Endothelial cell of umbilical vein (primary cell): ENCODE measurements around the gene TYW3. TPM values are rescaled to one million over a fixed set of nuclear protein-coding genes. Genes with fewer than 3 reads are reported as not detected.

Experiments
- BruUV-seq: library from RNA; stranded (reverse); fragments of 400-500 nt; replicated peaks from 2 replicates; lab custom pipeline; 2021; lab: Mats Ljungman, UMichigan
- CTCF ChIA-PET: fragments of 300-600, 350-600 bp; sonication (Branson Sonifier 250); formaldehyde crosslinking; loops from one replicate; lab custom pipeline; 2021; ENCODE audit warnings: antibody characterized with exemption, inconsistent platforms; lab: Charles Lee
- POLR2A ChIA-PET: fragments of 300-600, 350-600 bp; sonication (Branson Sonifier 250); formaldehyde crosslinking; loops from one replicate; lab custom pipeline; 2021; ENCODE audit warnings: antibody characterized with exemption, inconsistent platforms; lab: Charles Lee
- DNase-seq: peaks from one replicate; pipeline ENCODE4 v3.0.0-alpha.2; 2011; ENCODE audit warnings: low read depth, low spot score
- FAIRE-seq: peaks from 2 replicates; lab custom pipeline; 2011; peaks lifted over from hg19 to GRCh38; lab: Jason Lieb, UNC
- H2AFZ ChIP-seq: 2 replicates; pipeline ENCODE4 v1.6.0; 2012; ENCODE audit warnings: low read depth, low read length, control low read depth, inconsistent platforms
- H3K27ac ChIP-seq: 2 replicates; pipeline ENCODE4 v1.5.1; 2011; ENCODE audit warnings: low read depth, mild to moderate bottlenecking, control low read depth, low read length, moderate library complexity; ENCODE audit not compliant: insufficient read depth
- H3K27me3 ChIP-seq, 2 experiments: 2 replicates each; pipeline versions ENCODE4 v1.6.0 to v1.6.1; 2011; ENCODE audit warnings: low read length in 2 of 2, mixed read lengths in 1 of 2; ENCODE audit not compliant: control insufficient read depth in 2 of 2, insufficient read depth in 2 of 2
- H3K36me3 ChIP-seq, 2 experiments: 2 replicates in 1 of 2; 3 replicates in 1 of 2; pipeline ENCODE4 v1.5.1; 2011; ENCODE audit warnings: low read length in 2 of 2, mild to moderate bottlenecking in 1 of 2, moderate library complexity in 1 of 2; ENCODE audit not compliant: control insufficient read depth in 2 of 2, insufficient read depth in 2 of 2; ENCODE audit errors: extremely low read depth in 1 of 2
- H3K4me1 ChIP-seq: 3 replicates; pipeline ENCODE4 v1.5.1; 2011; ENCODE audit warnings: mild to moderate bottlenecking, low read length; ENCODE audit not compliant: control insufficient read depth, insufficient read depth; ENCODE audit errors: extremely low read depth
- H3K4me2 ChIP-seq: 2 replicates; pipeline ENCODE4 v1.6.1; 2011; ENCODE audit warnings: low read length, control low read depth, mixed read lengths; ENCODE audit not compliant: insufficient read depth
- H3K4me3 ChIP-seq, 3 experiments: fragments of 200-600 bp in 1 of 3; sonication (generic), shearing (Covaris generic) in 1 of 3; replicated peaks in 1 of 3; 2 replicates each; pipeline ENCODE4 v1.5.1; 2011 to 2016; ENCODE audit warnings: control low read depth in 3 of 3, low read length in 3 of 3, mild to moderate bottlenecking in 2 of 3, inconsistent platforms in 1 of 3, low read depth in 1 of 3, moderate library complexity in 1 of 3; ENCODE audit not compliant: insufficient read depth in 1 of 3
- H3K79me2 ChIP-seq: 2 replicates; pipeline ENCODE4 v1.6.0; 2012; ENCODE audit warnings: low read length, inconsistent platforms; ENCODE audit not compliant: control insufficient read depth, insufficient read depth
- H3K9ac ChIP-seq: replicated peaks from 2 replicates; pipeline ENCODE3; 2011; ENCODE audit warnings: low read length, control low read depth; ENCODE audit not compliant: insufficient read depth; ENCODE audit errors: extremely low read depth
- H3K9me1 ChIP-seq: replicated peaks from 3 replicates; pipeline ENCODE4 v1.6.0; 2011; ENCODE audit warnings: mild to moderate bottlenecking, low read length; ENCODE audit not compliant: control insufficient read depth, insufficient read depth; ENCODE audit errors: extremely low read depth
- H3K9me3 ChIP-seq: replicated peaks from 2 replicates; pipeline ENCODE4 v1.5.1; 2012; ENCODE audit warnings: low read length, inconsistent platforms; ENCODE audit not compliant: control insufficient read depth, insufficient read depth
- H4K20me1 ChIP-seq: replicated peaks from 2 replicates; pipeline ENCODE3; 2011; ENCODE audit warnings: mild to moderate bottlenecking, low read length; ENCODE audit not compliant: control insufficient read depth, insufficient read depth; ENCODE audit errors: extremely low read depth
- EZH2 ChIP-seq: IDR thresholded peaks from 2 replicates; pipeline ENCODE4 v1.6.1; 2012; ENCODE audit warnings: borderline replicate concordance, low read depth, mild to moderate bottlenecking, moderate library complexity, low read length, inconsistent platforms; ENCODE audit not compliant: severe bottlenecking
- FOS ChIP-seq: IDR thresholded peaks from 2 replicates; pipeline ENCODE4 v1.6.1; 2011; ENCODE audit warnings: mild to moderate bottlenecking, low read length, moderate library complexity, borderline replicate concordance; ENCODE audit not compliant: insufficient read depth
- GATA2 ChIP-seq: IDR thresholded peaks from 2 replicates; pipeline ENCODE4 v1.7.0; 2011; ENCODE audit warnings: low read depth, mild to moderate bottlenecking, moderate library complexity, mixed read lengths, low read length; ENCODE audit not compliant: insufficient read length, insufficient read depth
- JUN ChIP-seq: IDR thresholded peaks from 2 replicates; pipeline ENCODE4 v1.6.1; 2011; ENCODE audit warnings: borderline replicate concordance, low read depth; ENCODE audit not compliant: insufficient read length, insufficient read depth
- MAX ChIP-seq: IDR thresholded peaks from 2 replicates; pipeline ENCODE4 v1.6.1; 2011; ENCODE audit not compliant: insufficient read depth, insufficient read length
- MYC ChIP-seq: IDR thresholded peaks from one replicate; pipeline ENCODE4 v1.6.1; 2011; ENCODE audit warnings: mild to moderate bottlenecking, low read depth, low read length
- POLR2A ChIP-seq: IDR thresholded peaks from 2 replicates; pipeline ENCODE4 v1.6.1; 2012; ENCODE audit warnings: low read depth, mild to moderate bottlenecking, control low read depth, low read length
- POLR2AphosphoS5 ChIP-seq: IDR thresholded peaks from 2 replicates; pipeline ENCODE4 v1.6.1; 2012; ENCODE audit warnings: low read depth, mild to moderate bottlenecking, control low read depth, low read length, moderate library complexity; ENCODE audit not compliant: insufficient read depth
- dilution Hi-C: fragments of 300-500 bp; cut with MboI; formaldehyde crosslinking; loops from one replicate; pipeline ENCODE4 v1.15.0; 2019; ENCODE audit warnings: low sequenced_read_pairs; ENCODE audit not compliant: extremely low pct_ligation_motif_present
- intact Hi-C: fragments of 100-400 bp; cut with micrococcal nuclease; formaldehyde crosslinking; loops from one replicate; pipeline ENCODE4 v1.10.0; 2022
- polyA plus RNA-seq, 4 experiments: library from polyadenylated mRNA; depleted of rRNA in 3 of 4; stranded (reverse) in 3 of 4; unstranded in 1 of 4; fragments of >200 nt; gene quantifications; 2 replicates each; pipeline versions ENCODE4 v1.2.1 to v1.2.3, GENCODE V29; 2011 to 2012; ENCODE audit warnings: missing spikeins in 1 of 4
- total RNA-seq: library from RNA; stranded (reverse); gene quantifications from 2 replicates; pipeline ENCODE4 v1.2.3, GENCODE V29; 2021
- TF ChIP-seq, protein P1 (sequence below), 2 donors: IDR thresholded peaks; 1 replicate in 1 of 2; 2 replicates in 1 of 2; pipeline ENCODE4 v1.5.1; 2011; ENCODE audit warnings: low read length in 2 of 2, mild to moderate bottlenecking in 2 of 2, moderate library complexity in 2 of 2, control low read depth in 1 of 2, inconsistent platforms in 1 of 2, low read depth in 1 of 2; ENCODE audit not compliant: insufficient read depth in 1 of 2; ENCODE audit errors: extremely low read depth in 1 of 2

TYW3 gene
- total and polyA plus RNA-seq, 2 donors (not counting 3 experiments of a cell fraction or from before 2014, with no cell fraction given) = 8.5 to 22.8 TPM

DNA sequence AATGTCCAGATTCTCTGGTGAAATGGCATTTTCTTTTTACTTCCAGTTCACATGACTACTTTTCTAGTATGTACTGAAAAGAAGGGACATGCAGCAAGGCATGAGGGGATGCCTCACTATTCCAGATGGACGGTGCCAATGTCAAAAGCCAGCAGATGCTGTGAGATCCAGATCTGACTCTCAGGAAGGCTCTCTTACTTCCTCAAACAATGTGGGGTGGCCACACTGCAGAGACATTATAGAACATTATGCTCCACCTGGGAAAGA is 17.8 kb upstream of the TYW3 start:
- Histone ChIP-seq H3K9me1 (no peaks in the 10 kb centered on the region), H3K4me3 (no peak overlapping the region), H3K4me2 (no peak overlapping the region), H3K79me2 (no peaks in the 10 kb centered on the region), H3K9me3 (no peaks in the 10 kb centered on the region), H3K27ac (no peak overlapping the region), H3K9ac (no peak overlapping the region), H2AFZ (no peak overlapping the region), H3K4me1 (peaks cover 6% of the 10 kb centered on the region), H3K27me3 (no peaks in the 10 kb centered on the region), H3K36me3 (peaks cover 0 to 6% of the 10 kb centered on the region in 2 experiments), H4K20me1 (no peaks in the 10 kb centered on the region)
- no peak for DNase-seq
- ChIA-PET POLR2A (no interaction called here), CTCF (interaction anchor here (1.3 to 1.5 kb wide), 2 partner anchors 13 to 19 kb away, joined by 3 to 4 read pairs; no protein-coding TSS in a partner anchor)
- no TSS peak for BruUV-seq
- FAIRE-seq = no peak
- TF ChIP-seq POLR2AphosphoS5 (no peak), POLR2A (no peak), MAX (no peak), EZH2 (no peak), GATA2 (no peak), MYC (no peak), FOS (no peak), JUN (no peak)
- TF ChIP-seq, protein P1, sequence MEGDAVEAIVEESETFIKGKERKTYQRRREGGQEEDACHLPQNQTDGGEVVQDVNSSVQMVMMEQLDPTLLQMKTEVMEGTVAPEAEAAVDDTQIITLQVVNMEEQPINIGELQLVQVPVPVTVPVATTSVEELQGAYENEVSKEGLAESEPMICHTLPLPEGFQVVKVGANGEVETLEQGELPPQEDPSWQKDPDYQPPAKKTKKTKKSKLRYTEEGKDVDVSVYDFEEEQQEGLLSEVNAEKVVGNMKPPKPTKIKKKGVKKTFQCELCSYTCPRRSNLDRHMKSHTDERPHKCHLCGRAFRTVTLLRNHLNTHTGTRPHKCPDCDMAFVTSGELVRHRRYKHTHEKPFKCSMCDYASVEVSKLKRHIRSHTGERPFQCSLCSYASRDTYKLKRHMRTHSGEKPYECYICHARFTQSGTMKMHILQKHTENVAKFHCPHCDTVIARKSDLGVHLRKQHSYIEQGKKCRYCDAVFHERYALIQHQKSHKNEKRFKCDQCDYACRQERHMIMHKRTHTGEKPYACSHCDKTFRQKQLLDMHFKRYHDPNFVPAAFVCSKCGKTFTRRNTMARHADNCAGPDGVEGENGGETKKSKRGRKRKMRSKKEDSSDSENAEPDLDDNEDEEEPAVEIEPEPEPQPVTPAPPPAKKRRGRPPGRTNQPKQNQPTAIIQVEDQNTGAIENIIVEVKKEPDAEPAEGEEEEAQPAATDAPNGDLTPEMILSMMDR (IDR thresholded peaks at IDR 0.05; ENCODE audit: extremely low read depth in 1 of 2, insufficient read depth in 1 of 2, low read depth in 1 of 2, low read length in 2 of 2) = no peak
- dilution Hi-C loops = no loop called here
- intact Hi-C loops = no loop called here
